ENCODE results near the gene NEDD4L. TPM values are rescaled to one million over a fixed set of nuclear protein-coding genes. Genes with fewer than 3 reads are reported as not detected.

NEDD4L gene
- total and polyA plus RNA-seq, 4 experiments from 2014 or later = 2.8 to 4.1 (median 3.8) TPM

DNA sequence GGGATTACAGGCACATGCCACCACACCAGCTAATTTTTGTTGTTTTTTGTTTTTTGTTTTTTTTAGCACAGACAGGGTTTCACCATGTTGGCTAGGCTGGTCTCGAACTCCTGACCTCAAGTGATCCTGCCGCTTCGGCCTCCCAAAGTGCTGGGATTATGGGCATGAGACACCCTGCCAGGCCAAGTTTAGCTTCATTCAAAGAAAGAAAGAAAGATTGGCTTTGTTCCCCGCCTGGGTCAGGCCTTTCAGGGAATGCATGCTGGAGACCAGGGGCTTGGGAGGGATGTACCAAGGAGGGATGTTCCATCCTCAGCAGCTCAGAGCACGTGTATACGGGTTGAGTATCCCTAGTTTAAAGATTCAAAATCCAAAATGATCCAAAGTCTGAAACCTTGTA, 301.8 kb downstream of the NEDD4L start:
- Histone ChIP-seq H3K4me3 (ENCODE audit: low read length in 2 of 2) (no peak overlapping the region), H3K4me1 (ENCODE audit: insufficient read depth, low read length) (no peaks in the 10 kb centered on the region), H3K36me3 (ENCODE audit: insufficient read depth, low read length) (no peaks in the 10 kb centered on the region), H3K27me3 (ENCODE audit: insufficient read depth, low read length) (no peaks in the 10 kb centered on the region), H3K9me3 (ENCODE audit: control insufficient read depth in 1 of 2, low read length in 2 of 2) (no peaks in the 10 kb centered on the region), H3K27ac (ENCODE audit: low read depth, low read length) (no peak overlapping the region)
- ChIA-PET POLR2A (ENCODE audit: partially characterized antibody) (no interaction called here), CTCF (ENCODE audit: partially characterized antibody) (no interaction called here)
- no peak overlapping the region for H3K27ac Mint-ChIP-seq
- no peaks in the 10 kb centered on the region for H3K4me1 Mint-ChIP-seq
- peaks cover 0 to 7% of the 10 kb centered on the region in 2 donors for H3K27me3 Mint-ChIP-seq
- DNase-seq = no peak
- peak overlapping the region in 1 of 8 donors; percentile 57 for H3K4me3 Mint-ChIP-seq
- no peaks in the 10 kb centered on the region for H3K9me3 Mint-ChIP-seq
- peaks cover 0 to under 1% of the 10 kb centered on the region in 2 donors for H3K36me3 Mint-ChIP-seq
- intact Hi-C loops (cut with micrococcal nuclease) = no loop called here

DNA sequence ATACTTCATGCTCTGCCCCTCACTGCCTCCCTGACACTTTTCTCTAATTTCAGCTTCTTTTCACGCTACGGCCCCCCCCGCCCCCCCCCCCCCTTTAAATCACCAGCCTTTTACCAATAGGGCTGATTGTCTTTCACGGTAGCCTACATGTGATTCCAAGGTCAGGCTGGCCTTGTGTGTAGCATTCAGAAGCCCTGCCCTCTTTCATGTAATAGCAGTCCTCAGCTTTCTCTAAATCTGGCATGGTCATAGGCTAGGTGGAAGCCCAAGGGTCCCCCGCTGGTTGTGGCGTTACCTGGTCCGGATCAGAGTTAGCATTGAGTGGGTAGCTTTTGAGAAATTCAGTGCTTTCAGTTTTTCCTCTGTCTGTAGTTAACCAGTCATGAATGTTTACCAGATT, 303.1 kb downstream of the NEDD4L start:
- Histone ChIP-seq H3K36me3 (ENCODE audit: insufficient read depth, low read length) (no peaks in the 10 kb centered on the region), H3K9me3 (ENCODE audit: control insufficient read depth in 1 of 2, low read length in 2 of 2) (no peaks in the 10 kb centered on the region), H3K27me3 (ENCODE audit: insufficient read depth, low read length) (no peaks in the 10 kb centered on the region), H3K27ac (ENCODE audit: low read depth, low read length) (no peak overlapping the region), H3K4me3 (ENCODE audit: low read length in 2 of 2) (no peak overlapping the region), H3K4me1 (ENCODE audit: insufficient read depth, low read length) (no peaks in the 10 kb centered on the region)
- H3K4me3 Mint-ChIP-seq = no peak overlapping the region
- POLR2A ChIA-PET (ENCODE audit: partially characterized antibody) = no interaction called here
- no peak overlapping the region for H3K27ac Mint-ChIP-seq
- H3K27me3 Mint-ChIP-seq = peaks cover 0 to 9% of the 10 kb centered on the region in 2 donors
- H3K9me3 Mint-ChIP-seq = no peaks in the 10 kb centered on the region
- CTCF ChIA-PET (ENCODE audit: partially characterized antibody) = no interaction called here
- DNase-seq = no peak
- intact Hi-C loops (cut with micrococcal nuclease) = no loop called here
- H3K4me1 Mint-ChIP-seq = no peaks in the 10 kb centered on the region
- H3K36me3 Mint-ChIP-seq = peaks cover 0 to 1% of the 10 kb centered on the region in 2 donors

DNA sequence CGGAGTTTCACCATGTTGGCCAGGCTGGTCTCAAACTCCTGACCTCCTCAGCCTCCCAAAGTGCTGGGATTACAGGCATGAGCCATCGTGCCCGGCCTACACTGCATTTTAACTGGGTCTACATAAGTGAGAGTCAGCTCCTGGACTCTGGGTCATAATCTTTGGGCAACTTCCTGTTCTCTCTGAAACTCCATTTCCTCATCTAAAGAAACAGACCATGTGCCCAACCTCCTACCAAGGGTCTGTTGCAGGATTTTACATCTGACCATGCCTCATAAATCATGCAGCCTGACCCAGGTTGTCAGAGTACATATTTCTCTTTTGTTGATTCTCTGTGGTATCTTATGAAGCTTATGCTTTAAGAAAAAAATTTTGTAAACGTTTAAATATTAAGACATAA, 304.5 kb downstream of the NEDD4L start:
- no peak overlapping the region for H3K4me3 Mint-ChIP-seq
- intact Hi-C loops (cut with micrococcal nuclease) = no loop called here
- DNase-seq = no peak
- H3K36me3 Mint-ChIP-seq = peaks cover 0 to 1% of the 10 kb centered on the region in 2 donors
- no peaks in the 10 kb centered on the region for H3K9me3 ChIP-seq (ENCODE audit: control insufficient read depth in 1 of 2, low read length in 2 of 2)
- H3K27me3 Mint-ChIP-seq = peaks cover 0 to 6% of the 10 kb centered on the region in 2 donors
- POLR2A ChIA-PET (ENCODE audit: partially characterized antibody) = no interaction called here
- no peaks in the 10 kb centered on the region for H3K4me1 ChIP-seq (ENCODE audit: insufficient read depth, low read length)
- H3K4me3 ChIP-seq (ENCODE audit: low read length in 2 of 2) = no peak overlapping the region
- no peak overlapping the region for H3K27ac Mint-ChIP-seq
- no peaks in the 10 kb centered on the region for H3K36me3 ChIP-seq (ENCODE audit: insufficient read depth, low read length)
- H3K27ac ChIP-seq (ENCODE audit: low read depth, low read length) = no peak overlapping the region
- H3K9me3 Mint-ChIP-seq = no peaks in the 10 kb centered on the region
- CTCF ChIA-PET (ENCODE audit: partially characterized antibody) = no interaction called here
- no peaks in the 10 kb centered on the region for H3K27me3 ChIP-seq (ENCODE audit: insufficient read depth, low read length)
- no peaks in the 10 kb centered on the region for H3K4me1 Mint-ChIP-seq

DNA sequence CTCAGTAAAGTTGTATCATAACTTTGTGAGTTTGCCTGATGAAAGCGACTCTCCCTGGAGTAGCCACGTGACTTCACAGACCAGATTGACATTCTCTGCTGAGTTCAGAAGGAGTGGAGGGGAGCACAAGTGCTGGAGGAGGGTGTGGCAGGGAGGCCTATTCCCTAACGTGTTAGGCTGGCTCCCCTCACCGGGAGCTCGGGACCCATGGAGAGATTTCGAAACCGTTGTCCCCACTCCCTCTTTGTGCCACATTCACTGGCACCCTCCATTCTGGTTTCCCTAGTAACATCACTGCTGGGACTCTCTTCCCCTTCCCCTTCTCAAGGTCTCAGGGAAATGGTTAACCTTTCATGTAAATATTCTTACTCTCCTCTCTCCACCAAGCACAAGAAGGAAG, 304.9 kb downstream of the NEDD4L start:
- Histone ChIP-seq H3K4me1 (ENCODE audit: insufficient read depth, low read length) (no peaks in the 10 kb centered on the region), H3K27me3 (ENCODE audit: insufficient read depth, low read length) (no peaks in the 10 kb centered on the region), H3K27ac (ENCODE audit: low read depth, low read length) (no peak overlapping the region), H3K36me3 (ENCODE audit: insufficient read depth, low read length) (no peaks in the 10 kb centered on the region), H3K4me3 (ENCODE audit: low read length in 2 of 2) (no peak overlapping the region), H3K9me3 (ENCODE audit: control insufficient read depth in 1 of 2, low read length in 2 of 2) (no peaks in the 10 kb centered on the region)
- no peak for DNase-seq
- no peaks in the 10 kb centered on the region for H3K4me1 Mint-ChIP-seq
- no peaks in the 10 kb centered on the region for H3K9me3 Mint-ChIP-seq
- H3K36me3 Mint-ChIP-seq = peaks cover 0 to 1% of the 10 kb centered on the region in 2 donors
- POLR2A ChIA-PET (ENCODE audit: partially characterized antibody) = no interaction called here
- no peak overlapping the region for H3K27ac Mint-ChIP-seq
- CTCF ChIA-PET (ENCODE audit: partially characterized antibody) = no interaction called here
- intact Hi-C loops (cut with micrococcal nuclease) = no loop called here
- peaks cover 0 to 4% of the 10 kb centered on the region in 2 donors for H3K27me3 Mint-ChIP-seq
- H3K4me3 Mint-ChIP-seq = no peak overlapping the region

DNA sequence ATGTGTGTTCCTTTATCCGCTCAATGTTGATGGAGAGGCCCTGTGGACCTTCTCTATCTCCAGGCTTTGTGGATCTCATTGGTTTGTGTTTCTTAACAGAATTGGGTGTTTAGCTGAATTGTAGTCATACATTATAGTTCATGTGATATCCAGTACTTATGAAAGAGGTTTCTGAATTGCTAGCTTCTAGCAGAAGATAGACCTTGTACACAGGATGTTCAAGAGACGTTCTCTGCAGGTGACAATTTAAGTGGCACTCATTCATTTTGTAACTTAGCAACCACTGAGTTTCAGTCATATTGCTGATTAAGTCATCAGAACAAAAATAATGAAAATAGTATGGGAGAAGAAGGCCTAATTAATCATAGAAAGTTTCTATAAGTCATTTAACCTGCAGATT, 305.6 kb downstream of the NEDD4L start:
- Mint-ChIP-seq H3K4me1 (no peaks in the 10 kb centered on the region), H3K4me3 (no peak overlapping the region), H3K9me3 (no peaks in the 10 kb centered on the region), H3K36me3 (peaks cover 0 to 1% of the 10 kb centered on the region in 2 donors), H3K27ac (no peak overlapping the region), H3K27me3 (peaks cover 0 to 2% of the 10 kb centered on the region in 2 donors)
- H3K4me3 ChIP-seq (ENCODE audit: low read length in 2 of 2) = no peak overlapping the region
- H3K9me3 ChIP-seq (ENCODE audit: control insufficient read depth in 1 of 2, low read length in 2 of 2) = no peaks in the 10 kb centered on the region
- no peak for DNase-seq
- H3K4me1 ChIP-seq (ENCODE audit: insufficient read depth, low read length) = no peaks in the 10 kb centered on the region
- POLR2A ChIA-PET (ENCODE audit: partially characterized antibody) = no interaction called here
- H3K36me3 ChIP-seq (ENCODE audit: insufficient read depth, low read length) = no peaks in the 10 kb centered on the region
- CTCF ChIA-PET (ENCODE audit: partially characterized antibody) = no interaction called here
- H3K27me3 ChIP-seq (ENCODE audit: insufficient read depth, low read length) = no peaks in the 10 kb centered on the region
- intact Hi-C loops (cut with micrococcal nuclease) = no loop called here
- H3K27ac ChIP-seq (ENCODE audit: low read depth, low read length) = no peak overlapping the region

DNA sequence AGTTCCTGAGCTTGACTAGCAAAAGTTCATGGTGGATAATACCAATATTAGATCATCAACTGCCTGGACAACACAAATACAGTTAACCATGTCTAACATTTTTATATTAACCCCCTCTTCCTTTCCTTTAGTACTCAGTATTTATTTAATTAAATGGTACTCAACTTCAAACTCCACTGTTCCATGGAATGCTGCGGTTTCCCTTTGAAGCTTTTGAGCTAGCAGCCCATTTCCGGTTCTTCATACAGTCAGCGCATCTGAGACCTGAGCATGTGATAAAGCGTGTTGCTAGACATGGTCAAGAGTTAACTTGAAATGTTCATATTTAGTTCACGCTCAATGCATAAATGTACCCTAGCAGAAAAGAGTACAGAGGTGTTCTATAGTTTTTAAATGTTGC, 306.5 kb downstream of the NEDD4L start:
- H3K27me3 Mint-ChIP-seq = peaks cover 0 to 2% of the 10 kb centered on the region in 2 donors
- H3K4me1 Mint-ChIP-seq = no peaks in the 10 kb centered on the region
- H3K27ac Mint-ChIP-seq = no peak overlapping the region
- POLR2A ChIA-PET (ENCODE audit: partially characterized antibody) = no interaction called here
- intact Hi-C loops (cut with micrococcal nuclease) = no loop called here
- no peak overlapping the region for H3K27ac ChIP-seq (ENCODE audit: low read depth, low read length)
- H3K9me3 Mint-ChIP-seq = no peaks in the 10 kb centered on the region
- no peaks in the 10 kb centered on the region for H3K27me3 ChIP-seq (ENCODE audit: insufficient read depth, low read length)
- H3K36me3 ChIP-seq (ENCODE audit: insufficient read depth, low read length) = no peaks in the 10 kb centered on the region
- no peaks in the 10 kb centered on the region for H3K4me1 ChIP-seq (ENCODE audit: insufficient read depth, low read length)
- peaks cover 0 to 1% of the 10 kb centered on the region in 2 donors for H3K36me3 Mint-ChIP-seq
- CTCF ChIA-PET (ENCODE audit: partially characterized antibody) = interaction anchor here (0.8 to 1.2 kb wide), 2 partner anchors 10 to 12 kb away, joined by 3 read pairs; no protein-coding TSS in a partner anchor
- no peak overlapping the region for H3K4me3 ChIP-seq (ENCODE audit: low read length in 2 of 2)
- no peaks in the 10 kb centered on the region for H3K9me3 ChIP-seq (ENCODE audit: control insufficient read depth in 1 of 2, low read length in 2 of 2)
- DNase-seq = no peak
- no peak overlapping the region for H3K4me3 Mint-ChIP-seq

DNA sequence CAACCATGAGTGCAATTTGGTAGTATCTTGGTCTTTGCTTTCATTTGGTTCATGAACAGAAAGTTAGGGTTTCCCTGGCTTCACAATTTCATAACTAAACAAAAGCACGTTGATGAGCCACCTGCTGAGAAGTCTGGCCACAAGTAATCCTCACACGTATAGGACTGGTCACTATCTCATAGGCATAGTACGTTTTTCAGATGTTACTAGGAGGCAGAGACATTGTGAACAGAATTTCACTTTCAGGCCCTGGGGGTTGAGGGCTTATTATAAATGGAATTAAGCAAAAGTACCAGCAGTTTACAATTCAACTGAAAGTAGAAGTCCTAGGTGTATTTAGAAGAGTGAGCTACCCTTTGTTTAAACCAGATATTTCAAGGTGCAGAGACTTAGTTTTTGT, 307.8 kb downstream of the NEDD4L start:
- intact Hi-C loops (cut with micrococcal nuclease) = no loop called here
- Mint-ChIP-seq H3K9me3 (no peaks in the 10 kb centered on the region), H3K36me3 (peaks cover 0 to 1% of the 10 kb centered on the region in 2 donors), H3K27ac (no peak overlapping the region), H3K4me1 (no peaks in the 10 kb centered on the region), H3K27me3 (peaks cover 0 to 2% of the 10 kb centered on the region in 2 donors), H3K4me3 (no peak overlapping the region)
- ChIA-PET POLR2A (ENCODE audit: partially characterized antibody) (no interaction called here), CTCF (ENCODE audit: partially characterized antibody) (no interaction called here)
- no peak overlapping the region for H3K4me3 ChIP-seq (ENCODE audit: low read length in 2 of 2)
- H3K4me1 ChIP-seq (ENCODE audit: insufficient read depth, low read length) = no peaks in the 10 kb centered on the region
- no peak for DNase-seq
- no peak overlapping the region for H3K27ac ChIP-seq (ENCODE audit: low read depth, low read length)
- H3K36me3 ChIP-seq (ENCODE audit: insufficient read depth, low read length) = no peaks in the 10 kb centered on the region
- H3K9me3 ChIP-seq (ENCODE audit: control insufficient read depth in 1 of 2, low read length in 2 of 2) = no peaks in the 10 kb centered on the region
- no peaks in the 10 kb centered on the region for H3K27me3 ChIP-seq (ENCODE audit: insufficient read depth, low read length)

DNA sequence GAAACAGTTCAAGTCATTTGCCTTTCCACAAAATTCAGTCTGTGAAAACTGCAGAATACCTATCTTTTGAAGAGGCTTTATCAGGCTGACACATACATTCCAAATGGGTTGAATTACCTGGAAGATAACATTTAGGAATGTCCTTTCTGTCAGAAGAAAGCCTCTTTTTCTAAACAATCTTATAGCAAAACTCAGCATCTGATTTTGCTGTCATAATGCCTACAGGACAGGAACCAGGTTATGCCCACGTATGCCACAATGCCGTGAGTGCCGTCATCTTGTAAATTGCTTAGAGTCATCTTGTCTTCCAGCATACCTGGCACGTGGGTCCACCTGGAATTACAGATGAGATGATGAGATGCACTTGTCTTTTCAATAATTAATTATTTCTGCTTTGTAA, 309.6 kb downstream of the NEDD4L start:
- ChIA-PET CTCF (ENCODE audit: partially characterized antibody) (no interaction called here), POLR2A (ENCODE audit: partially characterized antibody) (no interaction called here)
- no peaks in the 10 kb centered on the region for H3K27me3 ChIP-seq (ENCODE audit: insufficient read depth, low read length)
- Mint-ChIP-seq H3K36me3 (peaks cover 0 to 1% of the 10 kb centered on the region in 2 donors), H3K27ac (no peak overlapping the region), H3K9me3 (no peaks in the 10 kb centered on the region), H3K4me1 (no peaks in the 10 kb centered on the region), H3K4me3 (no peak overlapping the region), H3K27me3 (peaks cover 0 to 2% of the 10 kb centered on the region in 2 donors)
- no peaks in the 10 kb centered on the region for H3K4me1 ChIP-seq (ENCODE audit: insufficient read depth, low read length)
- intact Hi-C loops (cut with micrococcal nuclease) = no loop called here
- no peak overlapping the region for H3K4me3 ChIP-seq (ENCODE audit: low read length in 2 of 2)
- no peaks in the 10 kb centered on the region for H3K36me3 ChIP-seq (ENCODE audit: insufficient read depth, low read length)
- no peak for DNase-seq
- no peak overlapping the region for H3K27ac ChIP-seq (ENCODE audit: low read depth, low read length)
- no peaks in the 10 kb centered on the region for H3K9me3 ChIP-seq (ENCODE audit: control insufficient read depth in 1 of 2, low read length in 2 of 2)
